H1 (cell line): ENCODE data around the gene RFC1. TPM values are rescaled to one million over a fixed set of nuclear protein-coding genes. Genes with fewer than 3 reads are reported as not detected.

Experiments
- CTCF ChIA-PET: fragments of 300-600 bp; sonication (Branson Sonifier 250); formaldehyde crosslinking; loops from one replicate; lab custom pipeline; 2021; ENCODE audit not compliant: partially characterized antibody; lab: Charles Lee
- POLR2A ChIA-PET: fragments of 300-600 bp; sonication (Branson Sonifier 250); formaldehyde crosslinking; loops from one replicate; lab custom pipeline; 2021; ENCODE audit warnings: inconsistent platforms; ENCODE audit not compliant: partially characterized antibody; lab: Charles Lee
- DNase-seq, 2 experiments: peaks; one replicate each; pipeline versions ENCODE4 v3.0.0 to v3.0.0-alpha.2; 2010 to 2022; ENCODE audit warnings: low spot score in 2 of 2, low read depth in 1 of 2, mixed read lengths in 1 of 2
- FAIRE-seq: peaks from 2 replicates; lab custom pipeline; 2011; peaks lifted over from hg19 to GRCh38; lab: Jason Lieb, UNC
- H2AFZ ChIP-seq: 2 replicates; pipeline ENCODE4 v1.8.1; 2012; ENCODE audit warnings: low read length, inconsistent platforms
- H2AK5ac ChIP-seq: 2 replicates; pipeline ENCODE4 v1.6.1; 2013; ENCODE audit warnings: low read depth, low read length
- H2BK120ac ChIP-seq: replicated peaks from 2 replicates; pipeline ENCODE3; 2013; ENCODE audit warnings: low read depth, low read length, inconsistent platforms
- H2BK12ac ChIP-seq: 2 replicates; pipeline ENCODE4 v1.6.1; 2013; ENCODE audit warnings: low read depth, low read length
- H2BK15ac ChIP-seq: 2 replicates; pipeline ENCODE4 v1.6.1; 2013; ENCODE audit warnings: low read length
- H2BK20ac ChIP-seq: 2 replicates; pipeline ENCODE4 v1.6.1; 2013; ENCODE audit warnings: low read length
- H2BK5ac ChIP-seq: 2 replicates; pipeline ENCODE4 v1.6.1; 2013; ENCODE audit warnings: low read depth, low read length
- H3K14ac ChIP-seq: 2 replicates; pipeline ENCODE4 v1.6.1; 2013; ENCODE audit warnings: inconsistent platforms; ENCODE audit not compliant: insufficient read length
- H3K18ac ChIP-seq: 2 replicates; pipeline ENCODE4 v1.6.1; 2013; ENCODE audit warnings: low read length; ENCODE audit errors: extremely low read depth
- H3K23ac ChIP-seq: 2 replicates; pipeline ENCODE4 v1.6.1; 2013; ENCODE audit warnings: inconsistent platforms; ENCODE audit not compliant: insufficient read length
- H3K23me2 ChIP-seq: 2 replicates; pipeline ENCODE4 v1.6.1; 2013; ENCODE audit warnings: low read depth, low read length
- H3K27ac ChIP-seq: 2 replicates; pipeline ENCODE4 v1.6.1; 2011; ENCODE audit warnings: low read depth, low read length, inconsistent platforms
- H3K27me3 ChIP-seq, 4 experiments: replicated peaks in 1 of 4; 1 replicate in 1 of 4; 2 replicates in 3 of 4; pipeline versions ENCODE4 v1.6.1 to v1.8.1; 2011 to 2013; ENCODE audit warnings: low read length in 3 of 4, mild to moderate bottlenecking in 3 of 4, inconsistent platforms in 2 of 4, mixed read lengths in 2 of 4, moderate library complexity in 1 of 4; ENCODE audit not compliant: control insufficient read depth in 3 of 4, insufficient read depth in 3 of 4; ENCODE audit errors: extremely low read depth in 1 of 4
- H3K36me3 ChIP-seq, 4 experiments: 2 replicates each; pipeline versions ENCODE4 v1.6.1 to v1.8.1; 2011 to 2013; ENCODE audit warnings: mild to moderate bottlenecking in 4 of 4, low read length in 3 of 4, moderate library complexity in 2 of 4, control low read depth in 1 of 4, inconsistent platforms in 1 of 4; ENCODE audit not compliant: insufficient read depth in 4 of 4, control insufficient read depth in 2 of 4
- H3K4ac ChIP-seq: replicated peaks from 2 replicates; pipeline ENCODE3; 2013; ENCODE audit warnings: low read length, low read depth, mixed read lengths, inconsistent platforms; ENCODE audit not compliant: insufficient read length
- H3K4me1 ChIP-seq, 4 experiments: replicated peaks in 1 of 4; 1 replicate in 1 of 4; 2 replicates in 3 of 4; pipeline versions ENCODE4 v1.6.1 to v1.8.1; 2011 to 2013; ENCODE audit warnings: low read length in 3 of 4, inconsistent platforms in 2 of 4, mixed read lengths in 1 of 4; ENCODE audit not compliant: insufficient read depth in 4 of 4, control insufficient read depth in 3 of 4
- H3K4me2 ChIP-seq, 2 experiments: 2 replicates each; pipeline versions ENCODE4 v1.6.1 to v1.8.1; 2011 to 2013; ENCODE audit warnings: low read depth in 2 of 2, low read length in 2 of 2, control low read depth in 1 of 2, inconsistent platforms in 1 of 2, mild to moderate bottlenecking in 1 of 2; ENCODE audit not compliant: insufficient read depth in 1 of 2
- H3K4me3 ChIP-seq, 4 experiments: fragments of 200-600, 300-600 bp in 1 of 4; sonication (generic), shearing (Covaris generic), sonication (Bioruptor Twin) in 1 of 4; 2 replicates each; pipeline versions ENCODE4 v1.5.1 to v1.8.1; 2011 to 2016; ENCODE audit warnings: low read length in 4 of 4, low read depth in 3 of 4, control low read depth in 2 of 4, inconsistent platforms in 2 of 4, mild to moderate bottlenecking in 2 of 4, mixed read lengths in 1 of 4, moderate library complexity in 1 of 4; ENCODE audit not compliant: insufficient read depth in 2 of 4; ENCODE audit errors: extremely low read depth in 1 of 4
- H3K56ac ChIP-seq: replicated peaks from 2 replicates; pipeline ENCODE3; 2013; ENCODE audit warnings: low read depth, mild to moderate bottlenecking, mixed read lengths, low read length, inconsistent platforms; ENCODE audit not compliant: insufficient read length
- H3K79me1 ChIP-seq: 2 replicates; pipeline ENCODE4 v1.6.1; 2013; ENCODE audit warnings: low read depth, low read length, control low read depth
- H3K79me2 ChIP-seq, 2 experiments: 2 replicates each; pipeline versions ENCODE4 v1.6.1 to v1.8.1; 2012 to 2013; ENCODE audit warnings: low read length in 2 of 2, mild to moderate bottlenecking in 2 of 2, inconsistent platforms in 1 of 2; ENCODE audit not compliant: insufficient read depth in 2 of 2, control insufficient read depth in 1 of 2
- H3K9ac ChIP-seq, 4 experiments: replicated peaks in 1 of 4; 1 replicate in 1 of 4; 2 replicates in 3 of 4; pipeline versions ENCODE4 v1.6.1 to v1.8.1; 2011 to 2013; ENCODE audit warnings: low read depth in 3 of 4, low read length in 3 of 4, control low read depth in 2 of 4, mild to moderate bottlenecking in 2 of 4, moderate library complexity in 2 of 4, inconsistent platforms in 1 of 4; ENCODE audit errors: extremely low read depth in 1 of 4
- H3K9me3 ChIP-seq, 2 experiments: 2 replicates each; pipeline versions ENCODE4 v1.6.1 to v1.8.1; 2012 to 2013; ENCODE audit warnings: mild to moderate bottlenecking in 2 of 2, moderate library complexity in 2 of 2, control low read depth in 1 of 2, inconsistent platforms in 1 of 2, low read depth in 1 of 2, low read length in 1 of 2, mixed read lengths in 1 of 2; ENCODE audit not compliant: insufficient read depth in 2 of 2
- H4K20me1 ChIP-seq, 2 experiments: replicated peaks in 1 of 2; 2 replicates each; pipeline versions ENCODE3 to v1.8.1; 2011 to 2013; ENCODE audit warnings: inconsistent platforms in 2 of 2, low read length in 2 of 2, mild to moderate bottlenecking in 1 of 2; ENCODE audit not compliant: insufficient read depth in 2 of 2, control insufficient read depth in 1 of 2
- H4K5ac ChIP-seq: 2 replicates; pipeline ENCODE4 v1.6.1; 2013; ENCODE audit warnings: low read length, low read depth, mixed read lengths, inconsistent platforms; ENCODE audit not compliant: insufficient read length
- H4K8ac ChIP-seq: 2 replicates; pipeline ENCODE4 v1.8.0; 2013; ENCODE audit warnings: mild to moderate bottlenecking, moderate library complexity, low read length, inconsistent platforms; ENCODE audit not compliant: insufficient read depth; ENCODE audit errors: extremely low read depth
- H4K91ac ChIP-seq: replicated peaks from 2 replicates; pipeline ENCODE3; 2013; ENCODE audit warnings: low read length, mixed read lengths, inconsistent platforms; ENCODE audit not compliant: insufficient read length
- CEBPB ChIP-seq: IDR thresholded peaks from 2 replicates; pipeline ENCODE4 v1.6.1; 2012; ENCODE audit warnings: low read depth, low read length
- CHD2 ChIP-seq: IDR thresholded peaks from 2 replicates; pipeline ENCODE4 v1.6.1; 2012; ENCODE audit warnings: low read length, improper control_type of control experiment
- CREB1 ChIP-seq: IDR thresholded peaks from 2 replicates; pipeline ENCODE4 v1.6.1; 2012; ENCODE audit warnings: inconsistent platforms
- CTBP2 ChIP-seq: IDR thresholded peaks from 2 replicates; pipeline ENCODE4 v1.7.0; 2011; ENCODE audit warnings: borderline replicate concordance, mild to moderate bottlenecking, moderate library complexity, mixed read lengths, low read length; ENCODE audit not compliant: insufficient read depth, insufficient read length
- GABPA ChIP-seq: IDR thresholded peaks from 2 replicates; pipeline ENCODE4 v1.6.1; 2011; ENCODE audit warnings: mild to moderate bottlenecking, low read length, moderate library complexity, borderline replicate concordance; ENCODE audit not compliant: insufficient read depth
- KDM4A ChIP-seq: IDR thresholded peaks from one replicate; pipeline ENCODE4 v1.7.1; 2012; ENCODE audit warnings: low read depth, mild to moderate bottlenecking, moderate library complexity, low read length, inconsistent platforms; ENCODE audit not compliant: severe bottlenecking
- POU5F1 ChIP-seq: IDR thresholded peaks from 2 replicates; pipeline ENCODE4 v1.6.1; 2011; ENCODE audit warnings: low read depth, mild to moderate bottlenecking, low read length, moderate library complexity
- SUZ12 ChIP-seq: fragments of 200-600 bp; sonication (generic); IDR thresholded peaks from 2 replicates; pipeline ENCODE4 v1.6.1; 2012; ENCODE audit warnings: mild to moderate bottlenecking, inconsistent platforms, low read length, moderate library complexity, mixed read lengths
- TBP ChIP-seq: IDR thresholded peaks from 2 replicates; pipeline ENCODE4 v1.6.1; 2011; ENCODE audit warnings: low read depth, low read length, improper control_type of control experiment
- TCF12 ChIP-seq: IDR thresholded peaks from 2 replicates; pipeline ENCODE4 v1.6.1; 2011; ENCODE audit warnings: low read depth, mild to moderate bottlenecking, low read length
- WGBS, 2 experiments: shearing (Covaris generic) in 1 of 2; methylation state at CpG; one replicate each; pipeline versions ENCODE4 v1.1.6 to v1.1.7; 2013 to 2015; ENCODE audit warnings: low lambda C conversion rate in 2 of 2, mixed read lengths in 2 of 2, inconsistent platforms in 1 of 2, low coverage in 1 of 2, missing lambda C conversion rate in 1 of 2; ENCODE audit not compliant: insufficient replicate concordance in 2 of 2, insufficient coverage in 1 of 2, insufficient read length in 1 of 2; ENCODE audit errors: extremely low coverage in 1 of 2, missing lambda C conversion rate in 1 of 2; 5-methylcytosine and 5-hydroxymethylcytosine counted together
- polyA plus RNA-seq, 7 experiments: library from polyadenylated mRNA; depleted of rRNA in 3 of 7; stranded (reverse) in 5 of 7; unstranded in 2 of 7; fragments of >200 nt in 5 of 7; fragments of 200-250 nt in 2 of 7; gene quantifications; 1 replicate in 5 of 7; 2 replicates in 1 of 7; 4 replicates in 1 of 7; pipeline versions ENCODE4 v1.2.1 to v1.2.3, GENCODE V29; 2011 to 2013; ENCODE audit warnings: missing spikeins in 2 of 7, mixed read lengths in 2 of 7
- total RNA-seq: library from RNA; stranded (reverse); fragmentation: NEBNext Ultra II Directional; extraction: Animal tissue kit (Norgen Biotek cat#: 25700); gene quantifications from 2 replicates; pipeline ENCODE4 v1.2.1, GENCODE V29; 2021
- TF ChIP-seq, protein P1 (sequence below): IDR thresholded peaks from 2 replicates; pipeline ENCODE4 v1.6.1; 2011; ENCODE audit warnings: low read depth, mild to moderate bottlenecking, low read length; ENCODE audit not compliant: insufficient read depth

Gene RFC1
- total and polyA plus RNA-seq, 2 of the 8 experiments (the other 6 are each of a cell fraction or from before 2014, with no cell fraction given) = 16.0 to 83.8 TPM

DNA sequence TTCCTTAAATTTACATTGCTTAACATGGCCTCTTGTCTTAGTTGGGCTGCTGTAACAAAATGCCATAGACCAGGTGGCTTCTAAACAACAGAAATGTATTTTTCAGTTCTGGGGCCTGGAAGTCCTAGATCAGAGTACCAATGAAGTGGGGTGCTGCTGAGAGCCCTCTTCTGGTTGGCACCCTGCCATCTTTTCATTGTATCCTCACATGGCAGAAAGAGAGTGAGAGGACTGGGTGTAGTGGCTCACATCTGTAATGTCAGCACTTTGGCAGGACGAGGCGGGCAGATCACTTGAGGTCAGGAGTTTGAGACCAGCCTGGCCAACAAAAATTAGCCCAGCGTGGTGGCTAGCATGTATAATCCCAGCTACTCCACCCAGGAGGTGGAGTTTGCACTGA is 28.5 kb upstream of the RFC1 start:
- no peak for FAIRE-seq

More for the DNA sequence above, 28.5 kb upstream of the RFC1 start:
- H4K20me1 ChIP-seq = no peaks in the 10 kb centered on the region
- no peaks in the 10 kb centered on the region for H3K9me3 ChIP-seq
- H3K27me3 ChIP-seq = no peaks in the 10 kb centered on the region
- H2BK5ac ChIP-seq = no peak overlapping the region
- H3K36me3 ChIP-seq = no peaks in the 10 kb centered on the region
- no peak overlapping the region for H2AK5ac ChIP-seq
- TF ChIP-seq GABPA = no peak
- TF ChIP-seq TBP = no peak
- no peak for TF ChIP-seq CEBPB
- TF ChIP-seq, protein P1, sequence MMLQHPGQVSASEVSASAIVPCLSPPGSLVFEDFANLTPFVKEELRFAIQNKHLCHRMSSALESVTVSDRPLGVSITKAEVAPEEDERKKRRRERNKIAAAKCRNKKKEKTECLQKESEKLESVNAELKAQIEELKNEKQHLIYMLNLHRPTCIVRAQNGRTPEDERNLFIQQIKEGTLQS = no peak
- no peak for TF ChIP-seq CTBP2
- TF ChIP-seq CREB1 = no peak
- TF ChIP-seq KDM4A = no peak
- no peak for TF ChIP-seq TCF12
- TF ChIP-seq CHD2 = no peak
- TF ChIP-seq POU5F1 = no peak
- no peak for TF ChIP-seq SUZ12
- H2BK15ac ChIP-seq = no peak overlapping the region
- no peak overlapping the region for H2BK12ac ChIP-seq
- H3K14ac ChIP-seq = no peak overlapping the region
- ChIA-PET CTCF (no interaction called here), POLR2A (interaction anchor here (0.6 kb wide), 1 partner anchor 62 kb away, joined by 3 read pairs; no protein-coding TSS in a partner anchor)
- H4K5ac ChIP-seq = no peak overlapping the region
- H3K27ac ChIP-seq = no peak overlapping the region
- no peaks in the 10 kb centered on the region for H3K23me2 ChIP-seq
- no peak overlapping the region for H4K8ac ChIP-seq
- no peak overlapping the region for H3K56ac ChIP-seq
- H3K79me1 ChIP-seq = no peaks in the 10 kb centered on the region
- no peak overlapping the region for H2BK20ac ChIP-seq
- H3K4ac ChIP-seq = no peak overlapping the region
- H3K9ac ChIP-seq = no peak overlapping the region
- H3K23ac ChIP-seq = no peak overlapping the region
- H4K91ac ChIP-seq = no peak overlapping the region
- H3K4me3 ChIP-seq = no peak overlapping the region
- H3K4me1 ChIP-seq = no peaks in the 10 kb centered on the region
- no peaks in the 10 kb centered on the region for H3K79me2 ChIP-seq
- no peak overlapping the region for H2BK120ac ChIP-seq
- no peak overlapping the region for H3K18ac ChIP-seq
- no peak overlapping the region for H3K4me2 ChIP-seq
- DNase-seq = no peak
- WGBS, 2 experiments = 86% methylated on average over 3 of the region's 3 CpGs; no CpG with 5 or more reads in 1 of the 2 experiments
- no peak overlapping the region for H2AFZ ChIP-seq
